NB4 (cell line): ENCODE data around the gene CADM3.

Experiments used
- DNase-seq: peaks from one replicate; pipeline ENCODE4 v3.0.0; 2010; ENCODE audit warnings: low read depth
- H3K4me3 ChIP-seq: one replicate; pipeline ENCODE4 v1.5.1; 2011; ENCODE audit warnings: mild to moderate bottlenecking, low read depth, low read length, moderate library complexity
- MYC ChIP-seq: IDR thresholded peaks from 2 replicates; pipeline ENCODE4 v1.6.1; 2011; ENCODE audit warnings: low read depth, low read length
- POLR2A ChIP-seq: IDR thresholded peaks from 2 replicates; pipeline ENCODE4 v1.6.1; 2011; ENCODE audit warnings: mild to moderate bottlenecking; ENCODE audit not compliant: insufficient read length; ENCODE audit errors: extremely low read depth
- TF ChIP-seq, protein P1 (sequence below): IDR thresholded peaks from one replicate; pipeline ENCODE4 v1.5.1; 2012; ENCODE audit warnings: low read depth, low read length
- TF ChIP-seq, protein P2 (sequence below): IDR thresholded peaks from 2 replicates; pipeline ENCODE4 v1.6.1; 2011; ENCODE audit warnings: low read depth, low read length

CADM3 gene

DNA sequence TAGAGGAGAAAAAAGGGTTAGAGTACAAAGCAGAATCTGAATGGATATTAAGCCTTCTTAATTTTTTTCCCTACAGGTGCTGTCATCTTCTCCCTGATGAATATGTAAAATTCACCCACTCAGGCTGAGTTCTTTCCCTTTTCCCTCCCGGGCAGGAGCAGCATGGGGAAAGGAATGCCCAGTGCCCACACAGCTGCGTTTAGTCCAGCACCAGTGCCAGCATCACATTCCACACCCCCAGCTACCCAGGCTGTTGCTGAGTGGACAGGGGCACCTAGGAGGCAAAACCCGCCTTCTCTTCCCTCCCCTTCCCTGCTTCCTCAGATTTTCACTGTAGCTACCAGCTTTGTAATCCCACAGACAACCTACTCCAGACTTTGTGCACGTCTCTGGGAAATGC lies 3.4 kb upstream of the CADM3 start:
- DNase-seq, result no peak
- TF ChIP-seq, protein P1, sequence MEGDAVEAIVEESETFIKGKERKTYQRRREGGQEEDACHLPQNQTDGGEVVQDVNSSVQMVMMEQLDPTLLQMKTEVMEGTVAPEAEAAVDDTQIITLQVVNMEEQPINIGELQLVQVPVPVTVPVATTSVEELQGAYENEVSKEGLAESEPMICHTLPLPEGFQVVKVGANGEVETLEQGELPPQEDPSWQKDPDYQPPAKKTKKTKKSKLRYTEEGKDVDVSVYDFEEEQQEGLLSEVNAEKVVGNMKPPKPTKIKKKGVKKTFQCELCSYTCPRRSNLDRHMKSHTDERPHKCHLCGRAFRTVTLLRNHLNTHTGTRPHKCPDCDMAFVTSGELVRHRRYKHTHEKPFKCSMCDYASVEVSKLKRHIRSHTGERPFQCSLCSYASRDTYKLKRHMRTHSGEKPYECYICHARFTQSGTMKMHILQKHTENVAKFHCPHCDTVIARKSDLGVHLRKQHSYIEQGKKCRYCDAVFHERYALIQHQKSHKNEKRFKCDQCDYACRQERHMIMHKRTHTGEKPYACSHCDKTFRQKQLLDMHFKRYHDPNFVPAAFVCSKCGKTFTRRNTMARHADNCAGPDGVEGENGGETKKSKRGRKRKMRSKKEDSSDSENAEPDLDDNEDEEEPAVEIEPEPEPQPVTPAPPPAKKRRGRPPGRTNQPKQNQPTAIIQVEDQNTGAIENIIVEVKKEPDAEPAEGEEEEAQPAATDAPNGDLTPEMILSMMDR, result no peak
- no peak for TF ChIP-seq MYC
- TF ChIP-seq, protein P2, sequence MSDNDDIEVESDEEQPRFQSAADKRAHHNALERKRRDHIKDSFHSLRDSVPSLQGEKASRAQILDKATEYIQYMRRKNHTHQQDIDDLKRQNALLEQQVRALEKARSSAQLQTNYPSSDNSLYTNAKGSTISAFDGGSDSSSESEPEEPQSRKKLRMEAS, result no peak
- no peak for TF ChIP-seq POLR2A
- no peak overlapping the region for H3K4me3 ChIP-seq

DNA sequence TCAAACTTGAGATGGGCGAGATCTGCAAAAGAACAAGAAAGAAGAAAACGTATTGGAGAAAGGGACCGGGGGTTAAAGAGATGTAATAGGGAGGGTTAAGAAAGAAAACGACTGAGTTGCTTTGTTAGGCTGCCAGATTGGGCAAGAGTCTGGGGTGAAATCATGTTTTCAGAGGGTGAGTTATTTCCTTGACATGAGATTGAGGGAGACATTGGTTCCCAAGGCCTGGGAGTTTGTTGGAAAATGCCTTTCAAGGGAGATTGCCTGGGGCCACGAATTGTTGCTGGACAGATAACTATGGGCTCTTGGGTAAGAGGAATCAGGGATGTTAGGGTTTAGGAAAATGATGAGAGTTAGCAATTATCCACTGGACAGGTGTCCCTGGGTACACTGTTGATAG lies 776 bp upstream of the CADM3 start:
- no peak overlapping the region for H3K4me3 ChIP-seq
- TF ChIP-seq, protein P1, result no peak
- TF ChIP-seq, protein P2, result no peak
- TF ChIP-seq POLR2A (no peak), MYC (no peak)
- DNase-seq, result no peak

DNA sequence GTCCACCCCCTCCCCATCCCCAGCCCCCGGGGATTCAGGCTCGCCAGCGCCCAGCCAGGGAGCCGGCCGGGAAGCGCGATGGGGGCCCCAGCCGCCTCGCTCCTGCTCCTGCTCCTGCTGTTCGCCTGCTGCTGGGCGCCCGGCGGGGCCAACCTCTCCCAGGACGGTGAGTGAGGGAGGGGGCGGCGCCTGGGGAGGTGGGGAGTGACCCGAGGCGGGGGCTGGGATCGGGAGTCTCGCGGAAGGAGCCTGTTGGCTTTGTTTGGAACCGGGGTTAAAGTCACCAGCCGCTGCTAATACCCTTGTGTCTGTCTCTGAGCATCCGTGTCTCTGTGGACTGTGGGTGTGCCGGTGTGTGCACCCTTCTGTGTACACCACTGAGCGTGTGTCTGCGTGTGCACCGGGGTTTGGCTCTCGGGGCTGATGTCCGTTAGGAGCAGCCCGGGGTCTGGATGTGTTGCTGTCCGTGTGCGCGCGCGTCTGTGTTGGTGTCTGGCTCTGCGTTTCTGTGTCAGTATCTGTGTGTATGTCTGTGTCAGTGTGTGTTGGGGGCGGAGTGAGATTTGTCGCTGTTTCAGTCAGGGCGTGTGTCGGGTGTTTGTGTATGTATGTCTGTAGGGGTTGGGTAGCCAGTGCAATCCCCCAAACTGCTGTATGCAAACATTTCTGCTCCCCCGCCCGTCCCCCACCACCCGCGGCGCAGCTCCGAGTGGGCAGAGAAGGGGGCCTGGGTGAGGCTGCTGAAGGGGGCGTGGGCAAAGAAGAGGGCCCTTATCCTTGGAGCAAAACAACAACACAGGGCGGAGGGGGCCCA lies 480 bp downstream of the CADM3 start:
- TF ChIP-seq, protein P1, result no peak
- TF ChIP-seq, protein P2, result no peak
- TF ChIP-seq POLR2A (no peak), MYC (no peak)
- no peak for DNase-seq
- H3K4me3 ChIP-seq, result no peak overlapping the region

DNA sequence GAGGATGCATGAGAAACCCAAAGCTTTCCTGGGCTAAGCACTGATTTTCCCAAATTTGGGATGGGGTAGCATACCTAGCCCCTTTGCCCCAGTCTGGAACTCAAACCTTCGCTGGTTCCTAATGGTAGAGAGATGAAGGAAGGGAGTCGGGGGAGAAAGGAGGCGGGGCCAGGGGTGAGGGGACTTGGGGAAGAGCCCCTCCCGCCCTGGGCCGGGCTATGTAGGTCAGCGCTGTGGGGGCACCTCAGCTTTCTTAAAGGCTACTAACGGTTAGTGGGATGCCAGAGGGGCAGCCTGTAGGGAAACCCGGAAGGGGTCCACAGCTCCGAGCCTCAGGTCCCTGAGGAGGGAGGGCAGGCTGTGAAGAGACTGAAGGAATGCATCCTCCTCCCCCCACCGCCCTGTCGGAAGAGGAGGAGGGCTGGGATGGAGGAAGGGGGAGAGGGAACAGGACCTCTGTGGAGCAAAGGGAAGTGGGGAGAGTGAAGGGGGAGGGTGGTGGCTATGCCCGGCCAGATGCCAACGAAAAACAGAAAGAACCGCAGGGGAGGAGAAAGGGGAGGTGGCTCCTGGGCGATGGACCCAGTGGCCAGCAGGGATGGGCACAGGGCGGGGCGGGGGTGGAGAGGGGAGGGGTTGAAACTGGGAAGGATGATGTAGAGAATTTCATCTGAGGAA lies 1.3 kb downstream of the CADM3 start:
- no peak overlapping the region for H3K4me3 ChIP-seq
- DNase-seq, result no peak
- TF ChIP-seq, protein P2, result no peak
- TF ChIP-seq MYC, result no peak
- TF ChIP-seq, protein P1, result no peak
- no peak for TF ChIP-seq POLR2A

DNA sequence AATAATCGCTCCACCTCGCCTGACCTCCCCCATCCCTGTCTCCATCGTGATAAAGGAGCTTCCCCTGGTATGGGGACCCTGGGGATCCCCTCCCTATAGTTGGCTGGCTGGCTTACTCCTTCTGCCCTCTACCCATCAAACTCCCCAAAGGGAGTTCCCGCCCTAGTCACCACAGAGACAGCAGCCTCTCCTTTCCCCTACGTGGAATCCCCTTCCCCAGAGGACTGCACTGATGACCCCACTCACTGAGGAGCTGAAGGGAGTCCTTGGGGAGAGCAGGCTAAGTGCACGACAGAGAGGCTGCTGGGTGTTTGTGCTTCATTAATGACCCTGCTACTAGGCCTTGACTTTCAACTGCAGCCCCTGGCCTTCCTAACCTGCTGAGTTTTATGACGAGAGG lies 1.9 kb downstream of the CADM3 start:
- H3K4me3 ChIP-seq, result no peak overlapping the region
- TF ChIP-seq, protein P1, result no peak
- TF ChIP-seq, protein P2, result no peak
- DNase-seq, result no peak
